IMR-90 (cell line): ENCODE measurements around the gene SLC44A2. TPM values are rescaled to one million over a fixed set of nuclear protein-coding genes. Genes with fewer than 3 reads are reported as not detected.

Source experiments
- ATAC-seq: fragments of 200-7000 bp; cut with Tn5 transposase; 2 replicates; pipeline ENCODE4 v1.9.1; 2020; ENCODE audit warnings: low read depth, mild to moderate bottlenecking, moderate library complexity
- BruUV-seq: library from RNA; stranded (reverse); fragments of 400-500 nt; replicated peaks from 2 replicates; lab custom pipeline; 2021; lab: Mats Ljungman, UMichigan
- CTCF ChIA-PET: fragments of 300-600 bp; formaldehyde crosslinking; extraction: SDS; loops from one replicate; lab custom pipeline; 2021; ENCODE audit warnings: antibody characterized with exemption; lab: Yijun Ruan, JAX
- POLR2A ChIA-PET: fragments of 300-600 bp; sonication (Branson Sonifier 250); formaldehyde crosslinking; loops from one replicate; lab custom pipeline; 2022; ENCODE audit warnings: antibody characterized with exemption; ENCODE audit not compliant: unreplicated experiment; lab: Charles Lee
- DNase-seq: peaks from one replicate; pipeline ENCODE4 v3.0.0; 2013
- H2AFZ ChIP-seq: replicated peaks from 2 replicates; pipeline ENCODE3; 2013; ENCODE audit warnings: low read length, mild to moderate bottlenecking; ENCODE audit not compliant: poor library complexity
- H2AK5ac ChIP-seq: 2 replicates; pipeline ENCODE4 v1.6.1; 2013; ENCODE audit warnings: low read depth, low read length, inconsistent platforms
- H2AK9ac ChIP-seq: replicated peaks from 2 replicates; pipeline ENCODE3; 2013; ENCODE audit warnings: mild to moderate bottlenecking, low read depth, low read length, moderate library complexity; ENCODE audit not compliant: poor library complexity
- H2BK120ac ChIP-seq: 2 replicates; pipeline ENCODE4 v1.6.1; 2013; ENCODE audit warnings: low read depth, low read length, inconsistent platforms
- H2BK15ac ChIP-seq: 3 replicates; pipeline ENCODE4 v1.6.1; 2013; ENCODE audit warnings: low read depth, low read length, inconsistent platforms
- H2BK20ac ChIP-seq: 2 replicates; pipeline ENCODE4 v1.6.1; 2013; ENCODE audit warnings: low read depth, mild to moderate bottlenecking, inconsistent platforms, low read length, moderate library complexity
- H2BK5ac ChIP-seq: 2 replicates; pipeline ENCODE4 v1.6.1; 2013; ENCODE audit warnings: mild to moderate bottlenecking, low read depth, low read length, inconsistent platforms; ENCODE audit not compliant: poor library complexity, severe bottlenecking
- H3K14ac ChIP-seq: replicated peaks from 2 replicates; pipeline ENCODE4 v1.6.1; 2013; ENCODE audit warnings: low read depth, low read length, inconsistent platforms
- H3K18ac ChIP-seq: 2 replicates; pipeline ENCODE4 v1.6.1; 2013; ENCODE audit warnings: low read depth, low read length, control low read depth
- H3K23ac ChIP-seq: 2 replicates; pipeline ENCODE4 v1.6.1; 2013; ENCODE audit warnings: low read depth, low read length, inconsistent platforms
- H3K27ac ChIP-seq: 2 replicates; pipeline ENCODE4 v1.5.1; 2013; ENCODE audit warnings: mild to moderate bottlenecking, control low read depth, low read length; ENCODE audit not compliant: insufficient read depth
- H3K27me3 ChIP-seq: 2 replicates; pipeline ENCODE4 v1.6.1; 2013; ENCODE audit warnings: low read length; ENCODE audit not compliant: control insufficient read depth, insufficient read depth
- H3K36me3 ChIP-seq: 2 replicates; pipeline ENCODE4 v1.6.1; 2013; ENCODE audit warnings: low read length, mixed read lengths; ENCODE audit not compliant: control insufficient read depth, insufficient read depth
- H3K4ac ChIP-seq: 2 replicates; pipeline ENCODE4 v1.6.1; 2013; ENCODE audit warnings: low read depth, low read length, inconsistent platforms
- H3K4me1 ChIP-seq: 2 replicates; pipeline ENCODE4 v1.6.1; 2013; ENCODE audit warnings: low read length, mixed read lengths; ENCODE audit not compliant: control insufficient read depth, insufficient read depth
- H3K4me2 ChIP-seq: 2 replicates; pipeline ENCODE4 v1.6.1; 2013; ENCODE audit warnings: low read depth, mild to moderate bottlenecking, control low read depth, low read length, moderate library complexity
- H3K4me3 ChIP-seq: 2 replicates; pipeline ENCODE4 v1.5.1; 2013; ENCODE audit warnings: low read depth, mild to moderate bottlenecking, control low read depth, low read length, moderate library complexity; ENCODE audit not compliant: insufficient read depth
- H3K56ac ChIP-seq: 2 replicates; pipeline ENCODE4 v1.6.1; 2013; ENCODE audit warnings: low read length, inconsistent platforms; ENCODE audit not compliant: insufficient read depth; ENCODE audit errors: extremely low read depth
- H3K79me1 ChIP-seq, 2 experiments: 2 replicates each; pipeline ENCODE4 v1.6.1; 2013; ENCODE audit warnings: low read length in 2 of 2, inconsistent platforms in 1 of 2, low read depth in 1 of 2
- H3K9ac ChIP-seq: 2 replicates; pipeline ENCODE4 v1.6.1; 2013; ENCODE audit warnings: low read depth, low read length, control low read depth
- H3K9me1 ChIP-seq: 2 replicates; pipeline ENCODE4 v1.6.1; 2013; ENCODE audit warnings: low read length, inconsistent platforms; ENCODE audit not compliant: insufficient read depth
- H3K9me3 ChIP-seq: 2 replicates; pipeline ENCODE4 v1.6.1; 2013; ENCODE audit warnings: low read length; ENCODE audit not compliant: control insufficient read depth, insufficient read depth
- H4K20me1 ChIP-seq: 2 replicates; pipeline ENCODE4 v1.6.1; 2013; ENCODE audit warnings: low read length, inconsistent platforms; ENCODE audit not compliant: insufficient read depth
- H4K5ac ChIP-seq: 2 replicates; pipeline ENCODE4 v1.6.1; 2013; ENCODE audit warnings: mild to moderate bottlenecking, low read depth, low read length, control low read depth
- H4K8ac ChIP-seq, 2 experiments: 2 replicates each; pipeline ENCODE4 v1.6.1; 2013; ENCODE audit warnings: low read depth in 2 of 2, low read length in 2 of 2, control low read depth in 1 of 2, inconsistent platforms in 1 of 2
- H4K91ac ChIP-seq: 2 replicates; pipeline ENCODE4 v1.6.1; 2013; ENCODE audit warnings: low read depth, low read length, inconsistent platforms; ENCODE audit not compliant: insufficient read depth
- ELK1 ChIP-seq: fragments of 150-350 bp; IDR thresholded peaks from 2 replicates; pipeline ENCODE4 v1.6.1; 2016; ENCODE audit warnings: low read depth, mild to moderate bottlenecking, low read length, moderate library complexity, borderline replicate concordance
- MXI1 ChIP-seq: IDR thresholded peaks from 2 replicates; pipeline ENCODE4 v1.6.1; 2012; ENCODE audit warnings: low read depth, mild to moderate bottlenecking, low read length, moderate library complexity, borderline replicate concordance
- POLR2A ChIP-seq: IDR thresholded peaks from 2 replicates; pipeline ENCODE4 v1.6.1; 2012; ENCODE audit warnings: mild to moderate bottlenecking, low read depth, low read length
- RAD21 ChIP-seq: IDR thresholded peaks from 2 replicates; pipeline ENCODE4 v1.6.1; 2012; ENCODE audit warnings: low read length, improper control_type of control experiment
- RFX5 ChIP-seq: IDR thresholded peaks from 2 replicates; pipeline ENCODE4 v1.8.0; 2012; ENCODE audit warnings: low read depth, mild to moderate bottlenecking, low read length, moderate library complexity
- SMC3 ChIP-seq: fragments of 150-350 bp; IDR thresholded peaks from 2 replicates; pipeline ENCODE4 v1.6.1; 2016; ENCODE audit warnings: low read depth, mild to moderate bottlenecking, antibody characterized with exemption, low read length, moderate library complexity
- WGBS, 2 experiments: methylation state at CpG; one replicate each; pipeline versions ENCODE4 v1.1.5 to v1.1.7; 2013; ENCODE audit warnings: missing lambda C conversion rate in 2 of 2; ENCODE audit not compliant: insufficient read length in 1 of 2; ENCODE audit errors: extremely low coverage in 2 of 2; 5-methylcytosine and 5-hydroxymethylcytosine counted together
- dilution Hi-C: fragments of 300-500 bp; cut with HindIII; formaldehyde crosslinking; loops from one replicate; pipeline ENCODE4 v1.14.3; 2018; ENCODE audit warnings: low sequenced_read_pairs; ENCODE audit not compliant: unreplicated experiment
- in situ Hi-C: fragments of 300-500 bp; cut with MboI; formaldehyde crosslinking; loops from 3 replicates; pipeline ENCODE4 v1.14.3; 2019; ENCODE audit warnings: low sequenced_read_pairs, inconsistent platforms, mixed read lengths
- intact Hi-C: fragments of 100-400 bp; cut with micrococcal nuclease; formaldehyde crosslinking; loops from 2 replicates; pipeline ENCODE4 v1.10.0; 2022
- polyA plus RNA-seq, 3 experiments: library from polyadenylated mRNA; depleted of rRNA; stranded (reverse); fragments of >200 nt; gene quantifications; 2 replicates each; pipeline ENCODE4 v1.2.3, GENCODE V29; 2012; ENCODE audit warnings: low replicate concordance in 1 of 3
- total RNA-seq: library from RNA; depleted of rRNA; stranded (reverse); fragments of >200 nt; gene quantifications from 2 replicates; pipeline ENCODE4 v1.2.3, GENCODE V29; 2012

SLC44A2 gene
- total and polyA plus RNA-seq, 2 of the 4 experiments (the other 2 are of a cell fraction) = 28.5 to 62.9 TPM

- no peak for DNase-seq
- no peaks in the 10 kb centered on the region for H3K4me1 ChIP-seq
- 95% methylated on average over 13 of the region's 15 CpGs; no CpG with 5 or more reads in 1 of the 2 experiments for WGBS, 2 experiments
- no peak overlapping the region for H2AFZ ChIP-seq
- no peak overlapping the region for H2BK20ac ChIP-seq
- intact Hi-C loops = no loop called here
- no peak overlapping the region for H3K56ac ChIP-seq
- no peak for ATAC-seq
- TF ChIP-seq SMC3 (no peak), POLR2A (no peak), ELK1 (no peak), RFX5 (no peak), RAD21 (no peak), MXI1 (no peak)
- no peaks in the 10 kb centered on the region for H3K9me1 ChIP-seq
- H3K9ac ChIP-seq = no peak overlapping the region
- no peak overlapping the region for H4K8ac ChIP-seq
- no peak overlapping the region for H3K4me2 ChIP-seq
- H3K18ac ChIP-seq = no peak overlapping the region
- no peak overlapping the region for H4K91ac ChIP-seq
- peaks cover 90% of the 10 kb centered on the region for H3K36me3 ChIP-seq
- dilution Hi-C loops = no loop called here
- H3K4ac ChIP-seq = no peak overlapping the region
- H3K27ac ChIP-seq = no peak overlapping the region
- no peaks in the 10 kb centered on the region for H3K9me3 ChIP-seq
- H3K23ac ChIP-seq = no peak overlapping the region
- H3K14ac ChIP-seq = no peak overlapping the region
- ChIA-PET CTCF (no interaction called here), POLR2A (no interaction called here)
- no peak overlapping the region for H2AK5ac ChIP-seq
- peaks cover 76% of the 10 kb centered on the region for H4K20me1 ChIP-seq
- H3K4me3 ChIP-seq = no peak overlapping the region
- BruUV-seq = no TSS peak
- H3K27me3 ChIP-seq = no peaks in the 10 kb centered on the region
- H2BK120ac ChIP-seq = no peak overlapping the region
- in situ Hi-C loops = no loop called here
- no peak overlapping the region for H2BK5ac ChIP-seq
- H2BK15ac ChIP-seq = no peak overlapping the region
- no peak overlapping the region for H4K5ac ChIP-seq
- H3K79me1 ChIP-seq = peaks cover 45 to 76% of the 10 kb centered on the region in 2 experiments
- peak overlapping the region; percentile 23 for H2AK9ac ChIP-seq
These were observed 57.2 kb downstream of the SLC44A2 start for GRCh38 chr19:10682397-10683063.
